Subcutaneous preadipocyte (primary cell): ENCODE data around the gene TP53AIP1. TPM values are rescaled to one million over a fixed set of nuclear protein-coding genes. Genes with fewer than 3 reads are reported as not detected.

ENCODE experiments used
- total RNA-seq: library from RNA; depleted of rRNA; stranded (reverse); fragments of >200 nt; gene quantifications from 2 replicates; pipeline ENCODE4 v1.2.3, GENCODE V29; 2012

TP53AIP1 gene
- total RNA-seq, result not detected in 2 replicates

GRCh38 chr11:128942817-128943427 is at the start of gene TP53AIP1:
TP53AIP1 (minus strand) TSS chr11:128942871; CDS start chr11:128937818, 5,053 bp downstream.

GRCh38 chr11:128890543-128891368 is 51.9 kb downstream of the TP53AIP1 start, which contains the start of gene KCNJ5:
KCNJ5 (plus strand) TSS chr11:128891356; CDS start chr11:128911274, 19,918 bp downstream.

Other genes with a start within 250 kb of the TP53AIP1 start
- 2.6 and 3.3 TPM in 2 replicates for gene FLI1, start 248.8 kb downstream of the TP53AIP1 start, total RNA-seq
- not detected in 2 replicates for gene KCNJ1, start 75.6 kb downstream of the TP53AIP1 start, total RNA-seq
- gene KCNJ5, start 51.5 kb downstream of the TP53AIP1 start, total RNA-seq, result under 0.01 TPM in 1 of 2 replicates, not detected in the other
- 9.9 and 12.3 TPM in 2 replicates for gene ARHGAP32, start 249.5 kb upstream of the TP53AIP1 start, total RNA-seq